ENCODE data around the gene SMARCA2. TPM values are rescaled to one million over a fixed set of nuclear protein-coding genes. Genes with fewer than 3 reads are reported as not detected.

SMARCA2 gene
- total RNA-seq, 1 donor from 2014 or later: 160 TPM

DNA sequence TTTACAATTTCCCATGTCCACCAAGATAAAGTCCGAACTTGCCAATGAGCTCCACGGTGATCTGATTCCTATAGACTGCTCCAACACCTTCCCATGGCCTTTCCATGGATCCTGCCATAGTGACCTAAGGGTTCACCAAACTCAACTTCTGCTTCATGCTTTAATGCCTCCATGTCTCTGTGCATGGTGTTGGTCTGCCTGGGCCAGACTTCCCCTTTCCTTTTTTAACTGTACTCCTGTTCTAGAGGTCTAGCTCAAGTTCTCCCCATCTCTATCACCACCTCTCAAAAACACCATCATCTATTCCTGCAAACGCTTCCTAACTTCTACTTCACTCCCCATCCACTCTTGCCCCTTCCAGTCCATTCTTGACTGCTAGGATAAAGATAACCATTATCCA, 14.8 kb upstream of the SMARCA2 start:
- no peaks in the 10 kb centered on the region for H3K27me3 ChIP-seq
- no peaks in the 10 kb centered on the region for H3K4me1 ChIP-seq
- TF ChIP-seq, protein P1, sequence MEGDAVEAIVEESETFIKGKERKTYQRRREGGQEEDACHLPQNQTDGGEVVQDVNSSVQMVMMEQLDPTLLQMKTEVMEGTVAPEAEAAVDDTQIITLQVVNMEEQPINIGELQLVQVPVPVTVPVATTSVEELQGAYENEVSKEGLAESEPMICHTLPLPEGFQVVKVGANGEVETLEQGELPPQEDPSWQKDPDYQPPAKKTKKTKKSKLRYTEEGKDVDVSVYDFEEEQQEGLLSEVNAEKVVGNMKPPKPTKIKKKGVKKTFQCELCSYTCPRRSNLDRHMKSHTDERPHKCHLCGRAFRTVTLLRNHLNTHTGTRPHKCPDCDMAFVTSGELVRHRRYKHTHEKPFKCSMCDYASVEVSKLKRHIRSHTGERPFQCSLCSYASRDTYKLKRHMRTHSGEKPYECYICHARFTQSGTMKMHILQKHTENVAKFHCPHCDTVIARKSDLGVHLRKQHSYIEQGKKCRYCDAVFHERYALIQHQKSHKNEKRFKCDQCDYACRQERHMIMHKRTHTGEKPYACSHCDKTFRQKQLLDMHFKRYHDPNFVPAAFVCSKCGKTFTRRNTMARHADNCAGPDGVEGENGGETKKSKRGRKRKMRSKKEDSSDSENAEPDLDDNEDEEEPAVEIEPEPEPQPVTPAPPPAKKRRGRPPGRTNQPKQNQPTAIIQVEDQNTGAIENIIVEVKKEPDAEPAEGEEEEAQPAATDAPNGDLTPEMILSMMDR (IDR thresholded peaks at IDR 0.05): no peak
- DNase-seq (ENCODE audit: low spot score in 2 of 2): no peak
- intact Hi-C loops (cut with DNase I): no loop called here
- no peak overlapping the region for H3K27ac ChIP-seq
- no peaks in the 10 kb centered on the region for H3K9me3 ChIP-seq
- no peak overlapping the region for H3K4me3 ChIP-seq
- no peaks in the 10 kb centered on the region for H3K36me3 ChIP-seq

DNA sequence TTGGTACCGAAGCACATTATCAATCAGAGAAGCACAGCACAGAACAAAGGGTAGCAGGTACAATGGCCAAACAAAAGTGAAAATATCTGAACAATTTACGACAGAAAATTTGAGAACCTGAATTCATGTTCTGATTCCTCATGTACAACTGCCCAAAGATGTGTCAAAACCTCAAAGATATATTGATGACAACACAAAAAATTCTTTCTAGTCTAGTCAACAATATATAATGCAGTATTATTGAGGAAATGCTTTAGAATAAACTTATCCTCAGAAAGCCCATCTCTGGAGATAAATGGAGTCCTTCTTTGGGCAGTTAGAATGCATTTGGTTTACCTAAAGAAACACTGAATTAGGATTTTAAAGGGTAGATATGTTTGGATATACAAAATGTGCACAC, 6.8 kb upstream of the SMARCA2 start:
- intact Hi-C loops (cut with DNase I): no loop called here
- TF ChIP-seq, protein P1 (IDR thresholded peaks at IDR 0.05): no peak
- Histone ChIP-seq H3K4me3 (no peak overlapping the region), H3K36me3 (no peaks in the 10 kb centered on the region), H3K27ac (no peak overlapping the region), H3K4me1 (no peaks in the 10 kb centered on the region), H3K27me3 (no peaks in the 10 kb centered on the region), H3K9me3 (no peaks in the 10 kb centered on the region)
- DNase-seq (ENCODE audit: low spot score in 2 of 2): no peak

DNA sequence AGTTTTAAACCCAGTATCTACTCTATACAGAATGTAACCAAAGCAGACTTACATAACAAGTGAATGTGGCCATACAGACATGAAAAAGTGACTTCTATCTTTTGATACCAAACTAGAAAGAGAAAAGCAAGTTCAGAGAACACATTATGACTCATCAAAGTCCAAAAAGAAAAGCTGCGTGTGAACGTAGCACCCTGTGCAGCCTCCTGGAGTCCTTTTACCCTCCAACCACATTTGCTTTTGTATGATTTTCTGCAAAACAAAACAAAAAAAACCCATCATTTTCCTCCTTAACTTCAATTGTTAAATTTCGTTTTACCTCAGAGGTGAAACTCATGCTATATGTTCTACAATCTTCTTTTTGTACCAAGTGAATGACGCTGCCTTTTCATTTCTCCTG, 2.8 kb upstream of the SMARCA2 start:
- Histone ChIP-seq H3K4me3 (no peak overlapping the region), H3K27me3 (no peaks in the 10 kb centered on the region), H3K27ac (no peak overlapping the region), H3K36me3 (no peaks in the 10 kb centered on the region), H3K9me3 (no peaks in the 10 kb centered on the region), H3K4me1 (peaks cover 0 to 5% of the 10 kb centered on the region in 2 donors)
- TF ChIP-seq, protein P1 (IDR thresholded peaks at IDR 0.05): no peak
- intact Hi-C loops (cut with DNase I): no loop called here
- no peak for DNase-seq (ENCODE audit: low spot score in 2 of 2)

DNA sequence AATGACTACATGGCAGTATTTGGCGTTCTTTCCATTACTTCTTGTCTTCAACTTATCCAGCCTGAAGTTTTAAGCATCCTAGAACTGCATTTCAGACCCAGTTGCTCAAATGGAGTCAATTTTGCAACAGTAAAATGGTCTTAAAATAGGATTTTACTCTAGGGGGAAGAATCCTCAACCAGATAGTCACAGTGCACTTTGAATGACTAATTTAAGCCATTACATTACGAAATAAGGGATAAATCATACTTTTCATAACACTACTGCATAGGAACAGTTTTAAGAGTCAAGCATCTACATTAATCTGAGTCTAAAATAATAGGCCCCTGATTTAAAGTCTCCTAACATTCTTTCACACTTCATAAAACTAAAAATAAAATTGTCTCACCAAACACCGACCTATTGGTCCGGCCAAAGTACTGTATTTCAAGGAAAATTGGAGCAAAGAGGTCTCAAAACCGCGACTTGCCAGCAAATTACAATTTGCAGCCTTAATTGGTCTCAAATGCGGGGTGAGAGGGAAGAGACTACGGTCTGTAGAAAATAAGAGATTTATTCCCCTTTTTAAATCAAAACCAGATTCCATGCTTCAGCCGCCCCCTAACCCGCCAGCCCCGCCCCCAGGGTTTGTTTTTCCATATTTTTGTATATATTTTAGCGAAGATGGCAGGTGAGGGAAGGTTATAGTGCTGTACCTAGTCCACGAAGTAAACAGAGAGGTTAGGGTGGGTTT, 1.2 kb upstream of the SMARCA2 start:
- no peaks in the 10 kb centered on the region for H3K36me3 ChIP-seq
- H3K27me3 ChIP-seq: no peaks in the 10 kb centered on the region
- no peaks in the 10 kb centered on the region for H3K9me3 ChIP-seq
- DNase-seq (ENCODE audit: low spot score in 2 of 2): no peak
- intact Hi-C loops (cut with DNase I): loop anchor here (2.0 kb wide), 4 partner anchors 111 to 1513 kb away; partner anchors contain the start of genes PUM3 and RFX3
- TF ChIP-seq, protein P1 (IDR thresholded peaks at IDR 0.05): no peak
- peak overlapping the region; percentile 99 to 100 for H3K27ac ChIP-seq
- H3K4me1 ChIP-seq: peaks cover 0 to 9% of the 10 kb centered on the region in 2 donors
- peak overlapping the region; percentile 92 to 96 for H3K4me3 ChIP-seq

DNA sequence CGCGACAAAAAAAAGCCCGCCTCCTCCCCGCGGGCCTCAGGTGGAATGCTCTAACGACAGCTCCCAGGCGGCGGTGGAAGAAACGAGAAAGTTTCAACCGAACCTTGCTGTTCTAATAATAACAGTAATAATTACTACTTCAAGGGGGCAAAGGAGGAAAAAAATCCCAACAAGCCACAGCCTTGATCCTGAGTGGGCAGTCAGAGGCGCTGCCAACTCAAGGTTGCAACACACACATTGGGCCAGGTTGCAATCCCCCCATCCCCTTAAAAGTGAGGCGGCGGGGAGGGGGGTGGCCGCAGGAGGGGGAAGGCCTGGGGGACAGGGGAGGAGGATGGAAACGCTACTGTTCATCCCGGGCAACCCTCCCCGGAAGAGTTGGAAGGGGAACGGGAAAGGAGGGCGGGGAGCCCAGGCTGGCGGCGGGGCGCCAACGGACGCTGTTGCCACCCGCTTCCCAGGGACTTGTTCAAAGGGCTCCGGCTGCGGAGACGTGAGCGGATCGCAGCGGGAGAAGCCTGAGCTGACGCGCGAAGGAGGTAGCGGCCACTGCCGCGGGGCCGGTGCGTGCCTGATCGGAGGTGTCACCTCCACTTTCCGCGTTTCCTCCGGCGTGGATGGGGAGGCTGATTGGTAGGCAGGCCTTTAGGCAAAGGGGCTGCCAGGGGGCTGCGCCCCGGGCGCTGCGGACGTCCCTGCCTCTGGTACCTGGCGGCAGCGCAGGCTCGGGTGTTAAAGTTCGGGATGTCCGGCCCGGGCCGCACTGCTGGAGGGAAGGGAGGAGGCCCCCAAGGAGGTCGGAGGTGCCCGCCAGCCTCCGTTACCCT, 647 bp downstream of the SMARCA2 start:
- TF ChIP-seq, protein P1 (IDR thresholded peaks at IDR 0.05): no peak
- Histone ChIP-seq H3K9me3 (no peaks in the 10 kb centered on the region), H3K4me1 (peaks cover 0 to 28% of the 10 kb centered on the region in 2 donors), H3K27me3 (no peaks in the 10 kb centered on the region), H3K36me3 (no peaks in the 10 kb centered on the region), H3K27ac (peak overlapping the region; percentile 99 to 100), H3K4me3 (peak overlapping the region; percentile 92 to 96)
- peak in 1 of 2 donors; percentile 77 for DNase-seq (ENCODE audit: low spot score in 2 of 2)
- intact Hi-C loops (cut with DNase I): loop anchor here (2.0 to 5.0 kb wide), 7 partner anchors 39 to 1511 kb away; partner anchors contain the start of genes PUM3 and RFX3

All from ascending aorta (tissue), 2 donors.